Common myeloid progenitor, CD34-positive (primary cell): ENCODE measurements around the gene OGA.
A peak's percentile ranks its signal among the peaks of the same experiment; 100 is the strongest.

Source experiments
- CTCF ChIA-PET: fragments of 350-600 bp; sonication (Branson Sonifier 250); formaldehyde crosslinking; loops from one replicate; lab custom pipeline; 2021; ENCODE audit warnings: antibody characterized with exemption; lab: Charles Lee
- POLR2A ChIA-PET: fragments of 350-600 bp; sonication (Branson Sonifier 250); formaldehyde crosslinking; loops from one replicate; lab custom pipeline; 2021; ENCODE audit warnings: antibody characterized with exemption; lab: Charles Lee
- DNase-seq, 3 donors: peaks; one replicate each; pipeline versions ENCODE4 v3.0.0 to v3.0.0-alpha.2; 2013
- H3K27ac ChIP-seq, 2 experiments: 1 replicate in 1 of 2; 2 replicates in 1 of 2; pipeline ENCODE4 v1.7.0; 2013; ENCODE audit warnings: inconsistent platforms in 2 of 2, low read length in 2 of 2, mild to moderate bottlenecking in 2 of 2, low read depth in 1 of 2, moderate library complexity in 1 of 2; ENCODE audit not compliant: severe bottlenecking in 2 of 2, insufficient read depth in 1 of 2, poor library complexity in 1 of 2
- H3K27me3 ChIP-seq, 5 experiments: replicated peaks in 2 of 5; 1 replicate in 3 of 5; 2 replicates in 2 of 5; pipeline versions ENCODE4 v1.6.1 to v1.7.0; 2013; ENCODE audit warnings: low read length in 4 of 5, mild to moderate bottlenecking in 2 of 5, moderate library complexity in 2 of 5, inconsistent platforms in 1 of 5; ENCODE audit not compliant: insufficient read depth in 5 of 5, control insufficient read depth in 4 of 5
- H3K36me3 ChIP-seq, 4 experiments: 1 replicate in 2 of 4; 2 replicates in 2 of 4; pipeline versions ENCODE4 v1.6.1 to v1.7.0; 2013; ENCODE audit warnings: low read length in 3 of 4, control low read depth in 1 of 4, mild to moderate bottlenecking in 1 of 4; ENCODE audit not compliant: control insufficient read depth in 4 of 4, insufficient read depth in 4 of 4
- H3K4me1 ChIP-seq, 4 experiments: 1 replicate in 3 of 4; 2 replicates in 1 of 4; pipeline versions ENCODE4 v1.6.1 to v1.7.1; 2013; ENCODE audit warnings: low read length in 3 of 4, mild to moderate bottlenecking in 3 of 4, control low read depth in 1 of 4, inconsistent platforms in 1 of 4, moderate library complexity in 1 of 4; ENCODE audit not compliant: control insufficient read depth in 4 of 4, insufficient read depth in 4 of 4; ENCODE audit errors: control extremely low read depth in 1 of 4
- H3K4me3 ChIP-seq, 7 experiments: 1 replicate in 4 of 7; 2 replicates in 3 of 7; pipeline versions ENCODE4 v1.5.1 to v1.7.0; 2013; ENCODE audit warnings: mild to moderate bottlenecking in 7 of 7, low read length in 6 of 7, moderate library complexity in 6 of 7, inconsistent platforms in 2 of 7, low read depth in 2 of 7, control low read depth in 1 of 7; ENCODE audit not compliant: insufficient read depth in 4 of 7, control insufficient read depth in 1 of 7; ENCODE audit errors: extremely low read depth in 1 of 7
- H3K9me3 ChIP-seq, 5 experiments: 1 replicate in 4 of 5; 2 replicates in 1 of 5; pipeline versions ENCODE4 v1.6.1 to v1.7.1; 2013; ENCODE audit warnings: low read length in 4 of 5, mild to moderate bottlenecking in 2 of 5, inconsistent platforms in 1 of 5, low read depth in 1 of 5, moderate library complexity in 1 of 5; ENCODE audit not compliant: control insufficient read depth in 4 of 5, insufficient read depth in 2 of 5; ENCODE audit errors: control extremely low read depth in 1 of 5
- WGBS: methylation state at CpG from one replicate; pipeline ENCODE4 v1.1.5; 2013; ENCODE audit not compliant: insufficient coverage; 5-methylcytosine and 5-hydroxymethylcytosine counted together

OGA gene

GRCh38 chr10:101785801-101786200 lies 32.4 kb downstream of the OGA start:
- ChIA-PET CTCF (interaction anchor here (1.0 to 5.9 kb wide), 4 partner anchors 11 to 182 kb away, joined by 3 to 88 read pairs (median 11); no protein-coding TSS in a partner anchor), POLR2A (no interaction called here)
- H3K9me3 ChIP-seq = no peaks in the 10 kb centered on the region
- 100% methylated on average over 1 of the region's 2 CpGs for WGBS
- H3K27ac ChIP-seq = no peak overlapping the region
- no peaks in the 10 kb centered on the region for H3K27me3 ChIP-seq
- peaks cover 8 to 64% (median 39%) of the 10 kb centered on the region in 4 experiments for H3K36me3 ChIP-seq
- no peak for DNase-seq
- H3K4me1 ChIP-seq = peaks cover 0 to 27% (median 22%) of the 10 kb centered on the region in 4 experiments
- no peak overlapping the region for H3K4me3 ChIP-seq

GRCh38 chr10:101784558-101784957 lies 33.7 kb downstream of the OGA start:
- Histone ChIP-seq H3K4me1 (peaks cover 0 to 34% (median 31%) of the 10 kb centered on the region in 4 experiments), H3K36me3 (peaks cover 3 to 53% (median 34%) of the 10 kb centered on the region in 4 experiments), H3K27ac (no peak overlapping the region), H3K9me3 (no peaks in the 10 kb centered on the region), H3K27me3 (peaks cover 0 to 3% (median 2%) of the 10 kb centered on the region in 5 experiments), H3K4me3 (no peak overlapping the region)
- ChIA-PET POLR2A (no interaction called here), CTCF (interaction anchor here (1.0 to 5.9 kb wide), 7 partner anchors 11 to 570 kb away, joined by 3 to 88 read pairs (median 4); no protein-coding TSS in a partner anchor)
- no peak for DNase-seq
- WGBS = 100% methylated on average over 2 of the region's 2 CpGs

- Histone ChIP-seq H3K9me3 (no peaks in the 10 kb centered on the region), H3K27ac (peak overlapping the region; percentile 46 to 76), H3K27me3 (peaks cover 0 to 11% (median 6%) of the 10 kb centered on the region in 5 experiments), H3K4me3 (peak overlapping the region in 6 of 7 experiments; percentile 76 to 93 (median 87)), H3K4me1 (peaks cover 0 to 42% (median 39%) of the 10 kb centered on the region in 4 experiments), H3K36me3 (peaks cover 3 to 45% (median 29%) of the 10 kb centered on the region in 4 experiments)
- WGBS = 69% methylated on average over 9 of the region's 10 CpGs
- ChIA-PET CTCF (interaction anchor here (1.0 to 5.9 kb wide), 7 partner anchors 10 to 569 kb away, joined by 3 to 88 read pairs (median 5); no protein-coding TSS in a partner anchor), POLR2A (interaction anchor here (0.9 kb wide), 1 partner anchor 14 kb away, joined by 3 read pairs; no protein-coding TSS in a partner anchor)
- DNase-seq = no peak
Measured at GRCh38 chr10:101783736-101784118, 34.5 kb downstream of the OGA start.

GRCh38 chr10:101782811-101783735 lies 35.2 kb downstream of the OGA start, which contains the start of gene NPM3:
NPM3 (minus strand) TSS chr10:101783446; CDS start chr10:101783390, 56 bp downstream.
- no peaks in the 10 kb centered on the region for H3K9me3 ChIP-seq
- peak within 1 kb of the TSS; percentile 66 to 93 (median 86) for H3K4me3 ChIP-seq
- H3K27me3 ChIP-seq = peaks cover 0 to 18% (median 12%) of the 10 kb centered on the region in 5 experiments
- WGBS = under 1% methylated on average over 42 of the region's 57 CpGs
- ChIA-PET POLR2A (interaction anchor here (0.5 to 0.9 kb wide), 2 partner anchors 15 to 111 kb away, joined by 3 to 5 read pairs; no protein-coding TSS in a partner anchor), CTCF (interaction anchor here (1.0 to 5.9 kb wide), 7 partner anchors 10 to 481 kb away, joined by 3 to 88 read pairs (median 5); partner anchors contain the start of gene OGA)
- H3K36me3 ChIP-seq = peaks cover 3 to 38% (median 28%) of the 10 kb centered on the region in 4 experiments
- peaks cover 0 to 42% (median 41%) of the 10 kb centered on the region in 4 experiments for H3K4me1 ChIP-seq
- peak within 1 kb of the TSS; percentile 46 to 76 for H3K27ac ChIP-seq
- peak; percentile 67 to 88 (median 84) for DNase-seq

- Histone ChIP-seq H3K27me3 (peaks cover 0 to 27% (median 19%) of the 10 kb centered on the region in 5 experiments), H3K9me3 (no peaks in the 10 kb centered on the region), H3K4me3 (peak overlapping the region; percentile 66 to 93 (median 86)), H3K27ac (peak overlapping the region in 1 of 2 experiments; percentile 76), H3K4me1 (peaks cover 0 to 42% (median 41%) of the 10 kb centered on the region in 4 experiments), H3K36me3 (peaks cover 1 to 37% (median 22%) of the 10 kb centered on the region in 4 experiments)
- ChIA-PET POLR2A (no interaction called here), CTCF (interaction anchor here (1.2 to 5.9 kb wide), 11 partner anchors 9 to 568 kb away, joined by 3 to 88 read pairs (median 9); partner anchors contain the start of gene OGA)
- DNase-seq = no peak
- WGBS = 74% methylated on average over 9 of the region's 17 CpGs
Measured at GRCh38 chr10:101781984-101782810, 36.0 kb downstream of the OGA start.

- Histone ChIP-seq H3K4me3 (peak overlapping the region in 1 of 7 experiments; percentile 93), H3K36me3 (peaks cover 0 to 32% (median 18%) of the 10 kb centered on the region in 4 experiments), H3K27ac (no peak overlapping the region), H3K4me1 (peaks cover 0 to 42% (median 41%) of the 10 kb centered on the region in 4 experiments), H3K27me3 (peaks cover 0 to 32% (median 21%) of the 10 kb centered on the region in 5 experiments), H3K9me3 (no peaks in the 10 kb centered on the region)
- ChIA-PET CTCF (interaction anchor here (0.6 to 5.9 kb wide), 26 partner anchors 10 to 567 kb away, joined by 3 to 88 read pairs (median 4); partner anchors contain the start of gene OGA), POLR2A (no interaction called here)
- no peak for DNase-seq
- 93% methylated on average over 7 of the region's 7 CpGs for WGBS
Measured at GRCh38 chr10:101781655-101781983, 36.6 kb downstream of the OGA start.
